WTC11 (cell line): ENCODE measurements around the gene SAMD4A. TPM values are rescaled to one million over a fixed set of nuclear protein-coding genes. Genes with fewer than 3 reads are reported as not detected.

Experiments
- ATAC-seq: fragments of 200-7000 bp; cut with Tn5 transposase; 2 replicates; pipeline ENCODE4 v1.10.0; 2021; ENCODE audit warnings: mild to moderate bottlenecking, moderate library complexity
- CTCF ChIA-PET: fragments of 300-600 bp; sonication (Branson Sonifier 250); formaldehyde crosslinking; loops from one replicate; lab custom pipeline; 2021; ENCODE audit warnings: antibody characterized with exemption; lab: Charles Lee
- POLR2A ChIA-PET: fragments of 350-600 bp; sonication (Branson Sonifier 250); formaldehyde crosslinking; loops from one replicate; lab custom pipeline; 2021; ENCODE audit warnings: antibody characterized with exemption; lab: Charles Lee
- DNase-seq: peaks from one replicate; pipeline ENCODE4 v3.0.0; 2021; ENCODE audit warnings: low spot score
- H3K27ac Mint-ChIP-seq: 2 replicates; pipeline ENCODE4 v1.8.0; 2021; ENCODE audit warnings: mixed read lengths
- H3K27me3 Mint-ChIP-seq: 2 replicates; pipeline ENCODE4 v1.8.0; 2021; ENCODE audit warnings: low read depth, mild to moderate bottlenecking, moderate library complexity, mixed read lengths
- H3K36me3 Mint-ChIP-seq: 2 replicates; pipeline ENCODE4 v1.8.0; 2021; ENCODE audit warnings: mixed read lengths
- H3K4me1 Mint-ChIP-seq: 2 replicates; pipeline ENCODE4 v1.8.0; 2022; ENCODE audit warnings: mixed read lengths
- H3K4me3 Mint-ChIP-seq: 2 replicates; pipeline ENCODE4 v1.8.0; 2021; ENCODE audit warnings: mild to moderate bottlenecking, moderate library complexity, mixed read lengths
- H3K9me3 Mint-ChIP-seq: 2 replicates; pipeline ENCODE4 v1.8.0; 2021; ENCODE audit warnings: mixed read lengths
- CREM ChIP-seq: sonication (generic); formaldehyde crosslinking; IDR thresholded peaks from 2 replicates; pipeline ENCODE4 v1.8.1; 2022; ENCODE audit warnings: mild to moderate bottlenecking, missing genetic modification reagents, moderate library complexity
- EMX1 ChIP-seq: fragments of 250-450 bp; sonication (Bioruptor Pico); IDR thresholded peaks from 2 replicates; pipeline ENCODE4 v1.8.0; 2021; ENCODE audit warnings: mild to moderate bottlenecking
- ESRRA ChIP-seq: sonication (generic); formaldehyde crosslinking; IDR thresholded peaks from 2 replicates; pipeline ENCODE4 v1.8.1; 2022; ENCODE audit warnings: mild to moderate bottlenecking, missing genetic modification reagents, borderline replicate concordance
- HMGA2 ChIP-seq: fragments of 250-450 bp; sonication (Bioruptor Pico); IDR thresholded peaks from 2 replicates; pipeline ENCODE4 v1.4.0; 2021; ENCODE audit warnings: mild to moderate bottlenecking, moderate library complexity
- IRF2 ChIP-seq: sonication (generic); formaldehyde crosslinking; IDR thresholded peaks from 2 replicates; pipeline ENCODE4 v1.8.0; 2022; ENCODE audit warnings: low read depth, missing genetic modification reagents, borderline replicate concordance
- JAZF1 ChIP-seq: fragments of 250-450 bp; sonication (Bioruptor Pico); IDR thresholded peaks from 2 replicates; pipeline ENCODE4 v1.9.0; 2021; ENCODE audit warnings: moderate library complexity, mild to moderate bottlenecking, inconsistent platforms
- JUN ChIP-seq: sonication (generic); formaldehyde crosslinking; IDR thresholded peaks from 2 replicates; pipeline ENCODE4 v1.8.0; 2023; ENCODE audit warnings: mild to moderate bottlenecking, missing genetic modification reagents
- NFATC4 ChIP-seq: fragments of 250-450 bp; sonication (Bioruptor Pico); IDR thresholded peaks from 2 replicates; pipeline ENCODE4 v1.9.0; 2021; ENCODE audit warnings: mild to moderate bottlenecking
- NFYB ChIP-seq: sonication (generic); formaldehyde crosslinking; conservative IDR thresholded peaks from 2 replicates; pipeline ENCODE4 v1.8.0; 2022; ENCODE audit warnings: low read depth, missing genetic modification reagents
- SMAD3 ChIP-seq: sonication (generic); formaldehyde crosslinking; IDR thresholded peaks from 2 replicates; pipeline ENCODE4 v1.8.0; 2022; ENCODE audit warnings: missing genetic modification reagents, mild to moderate bottlenecking, borderline replicate concordance
- ZBTB21 ChIP-seq: sonication (generic); formaldehyde crosslinking; IDR thresholded peaks from 2 replicates; pipeline ENCODE4 v1.8.1; 2023; ENCODE audit warnings: mild to moderate bottlenecking, missing genetic modification reagents, borderline replicate concordance
- ZNF219 ChIP-seq: sonication (generic); formaldehyde crosslinking; IDR thresholded peaks from 2 replicates; pipeline ENCODE4 v1.8.0; 2023; ENCODE audit warnings: missing genetic modification reagents, mild to moderate bottlenecking, borderline replicate concordance
- ZNF416 ChIP-seq: fragments of 250-450 bp; sonication (Bioruptor Pico); IDR thresholded peaks from 2 replicates; pipeline ENCODE4 v1.9.0; 2021; ENCODE audit warnings: mild to moderate bottlenecking, inconsistent platforms
- total RNA-seq: library from RNA; stranded (reverse); gene quantifications from 3 replicates; pipeline ENCODE4 v1.2.3, GENCODE V29; 2021
- TF ChIP-seq, protein P1 (sequence below): sonication (generic); formaldehyde crosslinking; IDR thresholded peaks from 2 replicates; pipeline ENCODE4 v1.8.1; 2022; ENCODE audit warnings: missing genetic modification reagents, borderline replicate concordance
- TF ChIP-seq, protein P2 (sequence below): sonication (generic); formaldehyde crosslinking; conservative IDR thresholded peaks from 2 replicates; pipeline ENCODE4 v1.8.1; 2023; ENCODE audit warnings: mild to moderate bottlenecking, low read depth, missing genetic modification reagents, moderate library complexity
- TF ChIP-seq, protein P3 (sequence below): fragments of 250-450 bp; sonication (Bioruptor Pico); IDR thresholded peaks from 2 replicates; pipeline ENCODE4 v1.9.0; 2021; ENCODE audit warnings: mild to moderate bottlenecking
- TF ChIP-seq, protein P4 (sequence below): fragments of 250-450 bp; sonication (Bioruptor Pico); IDR thresholded peaks from 2 replicates; pipeline ENCODE4 v1.9.0; 2021; ENCODE audit warnings: mild to moderate bottlenecking
- TF ChIP-seq, protein P5 (sequence below): sonication (generic); formaldehyde crosslinking; IDR thresholded peaks from 2 replicates; pipeline ENCODE4 v1.8.0; 2022; ENCODE audit warnings: missing genetic modification reagents
- TF ChIP-seq, protein P6 (sequence below): sonication (generic); formaldehyde crosslinking; IDR thresholded peaks from 2 replicates; pipeline ENCODE4 v1.8.1; 2022; ENCODE audit warnings: mild to moderate bottlenecking, moderate library complexity, missing genetic modification reagents

SAMD4A gene
- total RNA-seq, 1 experiment from 2014 or later, result 6.0 TPM

DNA sequence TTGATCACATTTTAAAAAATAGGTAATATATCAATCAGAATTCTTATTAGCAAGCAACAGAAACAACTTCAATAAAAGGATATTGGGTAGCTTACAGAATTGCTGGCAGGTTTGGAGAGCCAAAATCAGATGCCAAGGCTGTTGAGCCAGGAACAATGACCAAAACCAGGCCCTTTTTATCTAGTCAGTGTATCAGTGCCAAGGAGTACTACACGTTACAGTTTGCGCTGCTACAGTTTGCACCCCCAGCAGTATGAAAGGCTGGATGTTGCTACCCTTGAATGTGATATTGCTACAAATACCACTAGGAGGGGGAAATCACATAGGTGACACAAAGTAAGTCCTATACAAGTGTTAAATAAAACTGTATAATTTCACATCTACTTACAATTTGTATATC is 38.0 kb upstream of the SAMD4A start:
- no peaks in the 10 kb centered on the region for H3K9me3 Mint-ChIP-seq
- H3K36me3 Mint-ChIP-seq, result peaks cover 8% of the 10 kb centered on the region
- peaks cover 10% of the 10 kb centered on the region for H3K4me1 Mint-ChIP-seq
- H3K4me3 Mint-ChIP-seq, result no peak overlapping the region
- POLR2A ChIA-PET, result no interaction called here
- no peak overlapping the region for H3K27ac Mint-ChIP-seq
- CTCF ChIA-PET, result interaction anchor here (0.6 to 0.9 kb wide), 2 partner anchors 180 to 189 kb away, joined by 3 read pairs; no protein-coding TSS in a partner anchor
- DNase-seq (no peak), ATAC-seq (no peak)
- no peaks in the 10 kb centered on the region for H3K27me3 Mint-ChIP-seq
- TF ChIP-seq, protein P1, sequence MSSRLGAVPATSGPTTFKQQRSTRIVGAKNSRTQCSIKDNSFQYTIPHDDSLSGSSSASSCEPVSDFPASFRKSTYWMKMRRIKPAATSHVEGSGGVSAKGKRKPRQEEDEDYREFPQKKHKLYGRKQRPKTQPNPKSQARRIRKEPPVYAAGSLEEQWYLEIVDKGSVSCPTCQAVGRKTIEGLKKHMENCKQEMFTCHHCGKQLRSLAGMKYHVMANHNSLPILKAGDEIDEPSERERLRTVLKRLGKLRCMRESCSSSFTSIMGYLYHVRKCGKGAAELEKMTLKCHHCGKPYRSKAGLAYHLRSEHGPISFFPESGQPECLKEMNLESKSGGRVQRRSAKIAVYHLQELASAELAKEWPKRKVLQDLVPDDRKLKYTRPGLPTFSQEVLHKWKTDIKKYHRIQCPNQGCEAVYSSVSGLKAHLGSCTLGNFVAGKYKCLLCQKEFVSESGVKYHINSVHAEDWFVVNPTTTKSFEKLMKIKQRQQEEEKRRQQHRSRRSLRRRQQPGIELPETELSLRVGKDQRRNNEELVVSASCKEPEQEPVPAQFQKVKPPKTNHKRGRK (CRISPR knock-in tag), result no peak
- TF ChIP-seq, protein P2, sequence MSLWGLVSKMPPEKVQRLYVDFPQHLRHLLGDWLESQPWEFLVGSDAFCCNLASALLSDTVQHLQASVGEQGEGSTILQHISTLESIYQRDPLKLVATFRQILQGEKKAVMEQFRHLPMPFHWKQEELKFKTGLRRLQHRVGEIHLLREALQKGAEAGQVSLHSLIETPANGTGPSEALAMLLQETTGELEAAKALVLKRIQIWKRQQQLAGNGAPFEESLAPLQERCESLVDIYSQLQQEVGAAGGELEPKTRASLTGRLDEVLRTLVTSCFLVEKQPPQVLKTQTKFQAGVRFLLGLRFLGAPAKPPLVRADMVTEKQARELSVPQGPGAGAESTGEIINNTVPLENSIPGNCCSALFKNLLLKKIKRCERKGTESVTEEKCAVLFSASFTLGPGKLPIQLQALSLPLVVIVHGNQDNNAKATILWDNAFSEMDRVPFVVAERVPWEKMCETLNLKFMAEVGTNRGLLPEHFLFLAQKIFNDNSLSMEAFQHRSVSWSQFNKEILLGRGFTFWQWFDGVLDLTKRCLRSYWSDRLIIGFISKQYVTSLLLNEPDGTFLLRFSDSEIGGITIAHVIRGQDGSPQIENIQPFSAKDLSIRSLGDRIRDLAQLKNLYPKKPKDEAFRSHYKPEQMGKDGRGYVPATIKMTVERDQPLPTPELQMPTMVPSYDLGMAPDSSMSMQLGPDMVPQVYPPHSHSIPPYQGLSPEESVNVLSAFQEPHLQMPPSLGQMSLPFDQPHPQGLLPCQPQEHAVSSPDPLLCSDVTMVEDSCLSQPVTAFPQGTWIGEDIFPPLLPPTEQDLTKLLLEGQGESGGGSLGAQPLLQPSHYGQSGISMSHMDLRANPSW (CRISPR knock-in tag), result no peak
- TF ChIP-seq, protein P3, sequence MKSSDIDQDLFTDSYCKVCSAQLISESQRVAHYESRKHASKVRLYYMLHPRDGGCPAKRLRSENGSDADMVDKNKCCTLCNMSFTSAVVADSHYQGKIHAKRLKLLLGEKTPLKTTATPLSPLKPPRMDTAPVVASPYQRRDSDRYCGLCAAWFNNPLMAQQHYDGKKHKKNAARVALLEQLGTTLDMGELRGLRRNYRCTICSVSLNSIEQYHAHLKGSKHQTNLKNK (CRISPR knock-in tag), result no peak
- TF ChIP-seq ZNF219 (CRISPR knock-in tag) (no peak), EMX1 (CRISPR knock-in tag) (no peak), SMAD3 (CRISPR knock-in tag) (no peak), HMGA2 (CRISPR knock-in tag) (no peak), ESRRA (no peak), IRF2 (no peak), JUN (CRISPR knock-in tag) (no peak), NFYB (CRISPR knock-in tag) (no peak), CREM (CRISPR knock-in tag) (no peak), ZBTB21 (CRISPR knock-in tag) (no peak)
- TF ChIP-seq, protein P4, sequence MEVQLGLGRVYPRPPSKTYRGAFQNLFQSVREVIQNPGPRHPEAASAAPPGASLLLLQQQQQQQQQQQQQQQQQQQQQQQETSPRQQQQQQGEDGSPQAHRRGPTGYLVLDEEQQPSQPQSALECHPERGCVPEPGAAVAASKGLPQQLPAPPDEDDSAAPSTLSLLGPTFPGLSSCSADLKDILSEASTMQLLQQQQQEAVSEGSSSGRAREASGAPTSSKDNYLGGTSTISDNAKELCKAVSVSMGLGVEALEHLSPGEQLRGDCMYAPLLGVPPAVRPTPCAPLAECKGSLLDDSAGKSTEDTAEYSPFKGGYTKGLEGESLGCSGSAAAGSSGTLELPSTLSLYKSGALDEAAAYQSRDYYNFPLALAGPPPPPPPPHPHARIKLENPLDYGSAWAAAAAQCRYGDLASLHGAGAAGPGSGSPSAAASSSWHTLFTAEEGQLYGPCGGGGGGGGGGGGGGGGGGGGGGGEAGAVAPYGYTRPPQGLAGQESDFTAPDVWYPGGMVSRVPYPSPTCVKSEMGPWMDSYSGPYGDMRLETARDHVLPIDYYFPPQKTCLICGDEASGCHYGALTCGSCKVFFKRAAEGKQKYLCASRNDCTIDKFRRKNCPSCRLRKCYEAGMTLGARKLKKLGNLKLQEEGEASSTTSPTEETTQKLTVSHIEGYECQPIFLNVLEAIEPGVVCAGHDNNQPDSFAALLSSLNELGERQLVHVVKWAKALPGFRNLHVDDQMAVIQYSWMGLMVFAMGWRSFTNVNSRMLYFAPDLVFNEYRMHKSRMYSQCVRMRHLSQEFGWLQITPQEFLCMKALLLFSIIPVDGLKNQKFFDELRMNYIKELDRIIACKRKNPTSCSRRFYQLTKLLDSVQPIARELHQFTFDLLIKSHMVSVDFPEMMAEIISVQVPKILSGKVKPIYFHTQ (CRISPR knock-in tag), result no peak

DNA sequence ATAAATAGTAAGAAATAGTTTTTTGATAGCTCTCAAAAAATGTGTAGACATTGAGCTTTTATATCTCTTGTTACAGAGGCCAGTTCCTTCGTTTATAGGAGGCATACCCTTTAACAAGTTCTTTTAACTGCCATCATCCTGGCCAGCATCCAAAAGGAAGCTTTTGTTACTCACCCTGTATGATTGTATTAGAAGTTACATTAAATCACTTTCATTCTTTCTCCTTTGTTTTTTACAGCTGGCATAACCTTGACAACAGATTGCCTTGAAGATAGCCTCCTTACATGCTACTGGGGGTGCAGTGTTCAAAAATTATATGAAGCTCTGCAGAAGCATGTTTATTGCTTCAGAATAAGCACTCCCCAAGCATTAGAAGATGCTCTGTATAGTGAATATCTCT is 37.1 kb upstream of the SAMD4A start:
- ATAC-seq, result no peak
- TF ChIP-seq, protein P5, sequence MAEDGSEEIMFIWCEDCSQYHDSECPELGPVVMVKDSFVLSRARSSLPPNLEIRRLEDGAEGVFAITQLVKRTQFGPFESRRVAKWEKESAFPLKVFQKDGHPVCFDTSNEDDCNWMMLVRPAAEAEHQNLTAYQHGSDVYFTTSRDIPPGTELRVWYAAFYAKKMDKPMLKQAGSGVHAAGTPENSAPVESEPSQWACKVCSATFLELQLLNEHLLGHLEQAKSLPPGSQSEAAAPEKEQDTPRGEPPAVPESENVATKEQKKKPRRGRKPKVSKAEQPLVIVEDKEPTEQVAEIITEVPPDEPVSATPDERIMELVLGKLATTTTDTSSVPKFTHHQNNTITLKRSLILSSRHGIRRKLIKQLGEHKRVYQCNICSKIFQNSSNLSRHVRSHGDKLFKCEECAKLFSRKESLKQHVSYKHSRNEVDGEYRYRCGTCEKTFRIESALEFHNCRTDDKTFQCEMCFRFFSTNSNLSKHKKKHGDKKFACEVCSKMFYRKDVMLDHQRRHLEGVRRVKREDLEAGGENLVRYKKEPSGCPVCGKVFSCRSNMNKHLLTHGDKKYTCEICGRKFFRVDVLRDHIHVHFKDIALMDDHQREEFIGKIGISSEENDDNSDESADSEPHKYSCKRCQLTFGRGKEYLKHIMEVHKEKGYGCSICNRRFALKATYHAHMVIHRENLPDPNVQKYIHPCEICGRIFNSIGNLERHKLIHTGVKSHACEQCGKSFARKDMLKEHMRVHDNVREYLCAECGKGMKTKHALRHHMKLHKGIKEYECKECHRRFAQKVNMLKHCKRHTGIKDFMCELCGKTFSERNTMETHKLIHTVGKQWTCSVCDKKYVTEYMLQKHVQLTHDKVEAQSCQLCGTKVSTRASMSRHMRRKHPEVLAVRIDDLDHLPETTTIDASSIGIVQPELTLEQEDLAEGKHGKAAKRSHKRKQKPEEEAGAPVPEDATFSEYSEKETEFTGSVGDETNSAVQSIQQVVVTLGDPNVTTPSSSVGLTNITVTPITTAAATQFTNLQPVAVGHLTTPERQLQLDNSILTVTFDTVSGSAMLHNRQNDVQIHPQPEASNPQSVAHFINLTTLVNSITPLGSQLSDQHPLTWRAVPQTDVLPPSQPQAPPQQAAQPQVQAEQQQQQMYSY (CRISPR knock-in tag), result no peak
- TF ChIP-seq JAZF1, result no peak
- TF ChIP-seq NFATC4 (CRISPR knock-in tag), result no peak
- no peak for TF ChIP-seq ZNF416 (CRISPR knock-in tag)
- TF ChIP-seq, protein P6, sequence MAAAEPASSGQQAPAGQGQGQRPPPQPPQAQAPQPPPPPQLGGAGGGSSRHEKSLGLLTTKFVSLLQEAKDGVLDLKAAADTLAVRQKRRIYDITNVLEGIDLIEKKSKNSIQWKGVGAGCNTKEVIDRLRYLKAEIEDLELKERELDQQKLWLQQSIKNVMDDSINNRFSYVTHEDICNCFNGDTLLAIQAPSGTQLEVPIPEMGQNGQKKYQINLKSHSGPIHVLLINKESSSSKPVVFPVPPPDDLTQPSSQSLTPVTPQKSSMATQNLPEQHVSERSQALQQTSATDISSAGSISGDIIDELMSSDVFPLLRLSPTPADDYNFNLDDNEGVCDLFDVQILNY (CRISPR knock-in tag), result no peak
- H3K36me3 Mint-ChIP-seq, result peaks cover 6% of the 10 kb centered on the region
- H3K4me3 Mint-ChIP-seq, result no peak overlapping the region
- ChIA-PET POLR2A (no interaction called here), CTCF (interaction anchor here (0.6 to 0.9 kb wide), 3 partner anchors 41 to 188 kb away, joined by 3 read pairs; partner anchors contain the start of gene GMFB)
- H3K4me1 Mint-ChIP-seq, result peaks cover 10% of the 10 kb centered on the region
- H3K27me3 Mint-ChIP-seq, result no peaks in the 10 kb centered on the region
- H3K27ac Mint-ChIP-seq, result no peak overlapping the region
- H3K9me3 Mint-ChIP-seq, result no peaks in the 10 kb centered on the region
- DNase-seq, result no peak
